SH-SY5Y (cell line): ENCODE results near the gene SPG7.

Experiments used
- GATA2 ChIP-seq: IDR thresholded peaks from 2 replicates; pipeline ENCODE4 v1.6.1; 2011; ENCODE audit warnings: mild to moderate bottlenecking, low read depth, low read length
- GATA3 ChIP-seq: IDR thresholded peaks from 2 replicates; pipeline ENCODE4 v1.6.1; 2011; ENCODE audit warnings: low read depth, mild to moderate bottlenecking, low read length, moderate library complexity

DNA sequence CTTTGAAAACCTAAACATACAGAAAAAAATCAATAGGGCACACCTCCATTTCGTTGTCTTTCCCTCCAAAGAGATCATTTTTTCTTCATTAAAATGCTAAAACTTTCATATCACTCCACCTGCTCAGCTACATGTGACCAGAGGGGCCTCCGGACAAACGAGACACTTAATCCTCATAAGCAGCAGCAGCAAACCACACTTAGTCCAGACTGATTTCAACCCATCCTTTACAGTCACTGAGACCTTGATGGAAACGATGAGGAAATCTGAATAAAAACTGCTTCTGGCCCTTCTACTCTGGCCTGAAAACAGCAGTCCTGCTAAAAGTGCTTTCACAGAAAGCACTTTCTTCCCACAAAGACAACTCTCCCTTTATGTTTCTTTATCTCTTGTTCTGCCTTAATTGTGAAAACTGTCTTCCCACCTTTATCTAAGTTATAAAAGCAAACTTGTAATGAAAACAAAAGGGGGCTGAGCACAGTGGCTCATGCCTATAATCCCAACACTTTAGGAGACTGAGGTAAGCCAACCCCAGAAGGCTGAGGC lies 22.4 kb upstream of the SPG7 start:
- no peak for TF ChIP-seq GATA2
- TF ChIP-seq GATA3 = no peak
